Measurements from ENCODE around the gene SYNPO2. TPM values are rescaled to one million over a fixed set of nuclear protein-coding genes. Genes with fewer than 3 reads are reported as not detected.
"Not testable (repeated sequence)": the region's sequence is repeated elsewhere in the genome, so short reads cannot be mapped to it uniquely, and the experiment has no call there.

The SYNPO2 gene
- polyA plus RNA-seq, 3 donors from 2014 or later, result 0.08 to 0.13 TPM; not detected in 1

DNA sequence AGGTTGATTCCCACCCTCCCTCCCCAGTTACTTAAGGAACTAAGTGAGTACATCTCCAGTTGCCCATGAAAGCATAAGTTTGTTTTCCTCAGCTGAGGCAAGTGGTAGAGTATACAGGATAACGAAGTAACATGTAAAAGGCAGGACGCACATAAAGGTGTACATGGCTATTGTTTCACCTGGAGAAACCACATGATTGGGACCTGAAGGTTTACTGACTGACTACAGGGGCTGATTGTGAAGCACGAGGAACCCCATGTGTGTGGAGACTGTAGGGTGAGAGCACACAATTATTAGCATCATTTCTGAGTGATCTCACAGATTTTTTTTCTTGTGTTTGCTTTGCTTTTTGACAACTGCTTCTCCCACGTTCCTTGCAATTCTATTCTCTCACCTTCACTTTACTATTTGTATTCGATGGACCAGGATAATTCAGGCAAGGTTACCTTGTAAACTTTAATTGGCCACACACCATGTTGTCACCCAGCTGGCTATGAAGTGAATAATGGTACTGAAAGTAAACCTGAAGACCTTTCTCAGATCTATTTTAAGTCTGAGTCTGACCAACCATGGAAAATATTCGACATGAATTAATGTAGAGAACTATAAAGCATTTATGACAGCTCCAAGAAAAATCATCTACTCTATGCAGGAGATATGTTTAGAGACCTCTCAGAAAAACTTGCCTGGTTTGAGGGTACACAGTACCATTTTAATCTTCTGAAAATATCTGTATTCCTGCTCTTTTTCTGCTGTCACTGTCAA, 144.4 kb downstream of the SYNPO2 start:
- Mint-ChIP-seq H3K27me3 (ENCODE audit: low read depth in 3 of 3) (peaks cover 2 to 6% (median 5%) of the 10 kb centered on the region in 3 donors), H3K36me3 (peaks cover 0 to 4% (median 0%) of the 10 kb centered on the region in 3 donors)

GRCh38 chr4:119034276-119035008, 145.8 kb downstream of the SYNPO2 start:
- no peak for DNase-seq
- Mint-ChIP-seq H3K36me3 (peaks cover 0 to 4% (median 0%) of the 10 kb centered on the region in 3 donors), H3K9me3 (no peaks in the 10 kb centered on the region)

More for the DNA sequence above, 144.4 kb downstream of the SYNPO2 start:
- Mint-ChIP-seq H3K4me3 (no peak overlapping the region), H3K27ac (no peak overlapping the region), H3K4me1 (no peaks in the 10 kb centered on the region), H3K9me3 (no peaks in the 10 kb centered on the region)
- no peak for DNase-seq

DNA sequence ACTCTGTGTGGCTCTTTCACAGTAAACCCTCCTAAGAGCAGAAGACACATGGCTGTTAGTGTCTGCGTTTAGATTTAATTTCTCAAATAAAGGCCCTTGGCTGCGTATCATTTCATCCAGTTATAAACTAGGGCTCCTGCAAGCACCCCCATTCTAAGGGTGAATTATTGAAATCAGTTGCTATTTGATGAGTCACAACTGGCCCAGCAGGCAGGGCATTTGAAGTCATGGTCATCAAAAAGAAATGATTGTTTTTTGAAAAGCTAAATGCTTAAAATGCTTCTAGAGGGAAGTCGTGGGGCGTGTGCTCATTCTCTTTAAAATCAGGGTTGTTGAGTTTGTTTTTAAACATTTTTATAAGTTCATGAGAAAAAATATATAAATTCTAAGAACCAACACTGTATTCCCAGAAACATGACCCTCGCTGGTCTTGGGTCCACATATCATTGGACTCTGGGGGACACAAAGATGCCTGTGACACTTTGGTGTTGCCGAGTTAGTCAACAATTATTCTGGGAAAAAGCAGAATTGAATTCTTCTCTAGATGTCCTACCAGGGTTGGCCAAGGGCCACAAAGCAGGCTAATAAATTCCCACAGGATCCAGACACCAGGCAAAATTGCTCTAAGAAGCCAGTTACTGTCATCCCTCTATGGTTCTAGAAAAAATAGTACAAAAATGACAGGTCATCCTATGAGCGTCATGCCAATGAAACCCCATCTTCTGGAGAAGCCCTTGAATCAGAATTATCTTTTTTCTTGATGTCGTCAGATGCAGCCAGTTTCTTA, 147.5 kb downstream of the SYNPO2 start:
- no peaks in the 10 kb centered on the region for H3K9me3 Mint-ChIP-seq
- no peaks in the 10 kb centered on the region for H3K36me3 Mint-ChIP-seq
- no peaks in the 10 kb centered on the region for H3K4me1 Mint-ChIP-seq
- H3K27ac Mint-ChIP-seq, result no peak overlapping the region
- no peak for DNase-seq
- peaks cover 2 to 4% (median 2%) of the 10 kb centered on the region in 3 donors for H3K27me3 Mint-ChIP-seq (ENCODE audit: low read depth in 3 of 3)
- no peak overlapping the region for H3K4me3 Mint-ChIP-seq

More at GRCh38 chr4:119034276-119035008, 145.8 kb downstream of the SYNPO2 start:
- H3K4me3 Mint-ChIP-seq, result no peak overlapping the region
- H3K4me1 Mint-ChIP-seq, result no peaks in the 10 kb centered on the region
- H3K27me3 Mint-ChIP-seq (ENCODE audit: low read depth in 3 of 3), result peaks cover 2 to 6% (median 5%) of the 10 kb centered on the region in 3 donors
- no peak overlapping the region for H3K27ac Mint-ChIP-seq

DNA sequence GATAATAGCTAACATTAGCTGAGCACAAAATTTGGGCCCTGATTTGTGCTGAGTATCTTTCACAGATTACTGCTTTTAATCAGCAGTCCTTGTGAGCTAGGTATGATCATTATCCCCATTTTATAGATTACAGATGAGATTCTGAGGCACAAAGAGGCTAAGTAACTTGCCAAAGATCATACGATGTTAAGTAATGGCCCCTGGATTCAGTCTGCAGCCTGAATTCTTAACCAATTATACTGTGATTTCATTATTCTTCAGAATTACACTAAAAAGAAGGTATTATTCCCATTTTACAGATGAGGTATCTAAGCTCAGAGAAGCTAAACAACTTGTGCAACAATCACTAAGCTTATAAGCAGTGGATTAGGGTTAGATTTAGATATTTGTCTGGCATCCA, 149.1 kb downstream of the SYNPO2 start:
- Mint-ChIP-seq H3K27ac (no peak overlapping the region), H3K27me3 (ENCODE audit: low read depth in 3 of 3) (peaks cover 2 to 6% (median 4%) of the 10 kb centered on the region in 3 donors), H3K9me3 (no peaks in the 10 kb centered on the region), H3K4me3 (no peak overlapping the region), H3K4me1 (no peaks in the 10 kb centered on the region), H3K36me3 (no peaks in the 10 kb centered on the region)
- DNase-seq, result no peak

- Mint-ChIP-seq H3K4me3 (no peak overlapping the region), H3K36me3 (no peaks in the 10 kb centered on the region), H3K4me1 (no peaks in the 10 kb centered on the region), H3K27ac (no peak overlapping the region), H3K9me3 (no peaks in the 10 kb centered on the region), H3K27me3 (ENCODE audit: low read depth in 3 of 3) (peaks cover 2 to 6% (median 6%) of the 10 kb centered on the region in 3 donors)
- no peak for DNase-seq
Observed at GRCh38 chr4:119038116-119038841, 149.6 kb downstream of the SYNPO2 start.

DNA sequence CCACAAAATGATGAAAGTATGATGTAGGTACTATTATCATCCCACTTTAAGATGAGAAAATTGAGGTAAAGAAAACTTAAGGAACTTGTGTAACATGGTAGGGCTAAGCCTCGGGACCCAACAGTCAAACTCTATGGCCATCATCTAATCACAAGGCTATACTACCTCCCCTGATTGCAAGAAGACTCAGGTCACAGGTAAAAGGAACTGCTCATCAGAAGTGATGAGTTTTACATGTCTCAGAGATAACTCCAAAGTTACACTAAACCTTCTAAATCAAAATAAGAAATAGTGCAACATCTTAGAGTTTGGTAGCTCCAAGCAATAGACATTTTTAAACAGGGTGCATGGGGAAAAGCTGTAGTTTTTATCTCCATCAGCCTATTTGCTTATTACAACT, 150.5 kb downstream of the SYNPO2 start:
- Mint-ChIP-seq H3K4me1 (no peaks in the 10 kb centered on the region), H3K36me3 (no peaks in the 10 kb centered on the region), H3K27ac (no peak overlapping the region), H3K9me3 (no peaks in the 10 kb centered on the region), H3K27me3 (ENCODE audit: low read depth in 3 of 3) (peaks cover 2 to 6% (median 3%) of the 10 kb centered on the region in 3 donors), H3K4me3 (no peak overlapping the region)
- DNase-seq, result no peak

GRCh38 chr4:119039779-119040178, 151.1 kb downstream of the SYNPO2 start:
- H3K4me3 Mint-ChIP-seq, result no peak overlapping the region
- H3K9me3 Mint-ChIP-seq, result no peaks in the 10 kb centered on the region
- no peak for DNase-seq
- H3K4me1 Mint-ChIP-seq, result no peaks in the 10 kb centered on the region
- H3K36me3 Mint-ChIP-seq, result no peaks in the 10 kb centered on the region
- peaks cover 0 to 4% (median 3%) of the 10 kb centered on the region in 3 donors for H3K27me3 Mint-ChIP-seq (ENCODE audit: low read depth in 3 of 3)
- H3K27ac Mint-ChIP-seq, result no peak overlapping the region

GRCh38 chr4:119040261-119040660, 151.6 kb downstream of the SYNPO2 start:
- H3K27me3 Mint-ChIP-seq (ENCODE audit: low read depth in 3 of 3), result peaks cover 0 to 4% (median 3%) of the 10 kb centered on the region in 3 donors
- H3K4me3 Mint-ChIP-seq, result no peak overlapping the region
- H3K4me1 Mint-ChIP-seq, result no peaks in the 10 kb centered on the region
- H3K9me3 Mint-ChIP-seq, result no peaks in the 10 kb centered on the region
- H3K27ac Mint-ChIP-seq, result no peak overlapping the region
- H3K36me3 Mint-ChIP-seq, result no peaks in the 10 kb centered on the region
- DNase-seq, result no peak

- Mint-ChIP-seq H3K4me3 (no peak overlapping the region), H3K27me3 (ENCODE audit: low read depth in 3 of 3) (peaks cover 0 to 4% (median 3%) of the 10 kb centered on the region in 3 donors), H3K4me1 (no peaks in the 10 kb centered on the region), H3K36me3 (no peaks in the 10 kb centered on the region), H3K9me3 (no peaks in the 10 kb centered on the region), H3K27ac (no peak overlapping the region)
- no peak for DNase-seq
Observed at GRCh38 chr4:119040694-119041185, 152.1 kb downstream of the SYNPO2 start.

GRCh38 chr4:119041396-119041795, 152.7 kb downstream of the SYNPO2 start:
- H3K4me1 Mint-ChIP-seq, result no peaks in the 10 kb centered on the region
- H3K27ac Mint-ChIP-seq, result no peak overlapping the region
- H3K27me3 Mint-ChIP-seq (ENCODE audit: low read depth in 3 of 3), result peaks cover 0 to 4% (median 3%) of the 10 kb centered on the region in 3 donors
- no peak overlapping the region for H3K4me3 Mint-ChIP-seq
- DNase-seq, result no peak
- H3K36me3 Mint-ChIP-seq, result no peaks in the 10 kb centered on the region
- no peaks in the 10 kb centered on the region for H3K9me3 Mint-ChIP-seq

DNA sequence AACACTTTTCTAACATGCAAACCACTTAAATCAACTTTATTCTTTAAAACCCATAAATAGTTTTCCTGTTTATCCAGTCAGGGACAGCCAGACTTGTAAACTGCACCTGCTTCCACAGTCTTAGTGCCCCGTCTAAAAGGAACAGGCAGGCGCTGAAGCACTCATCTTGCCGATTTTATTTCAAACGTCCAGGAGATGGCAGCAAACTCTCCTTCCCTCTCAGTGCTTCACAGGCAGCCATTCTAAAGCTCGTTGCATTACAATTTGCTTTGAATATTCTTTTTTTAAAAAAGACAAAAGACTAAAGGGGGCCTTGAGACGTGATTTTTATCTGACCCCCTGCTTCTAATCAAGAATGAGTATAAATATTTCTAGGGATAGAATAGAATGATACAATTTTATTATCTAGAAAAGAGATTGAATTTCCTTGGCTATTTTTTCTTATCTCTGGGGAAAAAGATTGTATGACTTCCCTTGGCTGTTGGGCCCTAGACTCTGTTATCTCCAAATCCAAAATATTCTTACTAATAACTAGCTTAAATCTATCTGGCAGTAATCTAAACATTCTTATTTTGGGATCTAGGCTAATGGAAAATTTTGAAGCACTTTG, 153.4 kb downstream of the SYNPO2 start:
- H3K4me1 Mint-ChIP-seq, result no peaks in the 10 kb centered on the region
- H3K9me3 Mint-ChIP-seq, result no peaks in the 10 kb centered on the region
- no peaks in the 10 kb centered on the region for H3K36me3 Mint-ChIP-seq
- H3K27ac Mint-ChIP-seq, result no peak overlapping the region
- H3K4me3 Mint-ChIP-seq, result no peak overlapping the region
- H3K27me3 Mint-ChIP-seq (ENCODE audit: low read depth in 3 of 3), result peaks cover 0 to 4% (median 3%) of the 10 kb centered on the region in 3 donors
- peak; percentile 42 to 53 (median 43) for DNase-seq

DNA sequence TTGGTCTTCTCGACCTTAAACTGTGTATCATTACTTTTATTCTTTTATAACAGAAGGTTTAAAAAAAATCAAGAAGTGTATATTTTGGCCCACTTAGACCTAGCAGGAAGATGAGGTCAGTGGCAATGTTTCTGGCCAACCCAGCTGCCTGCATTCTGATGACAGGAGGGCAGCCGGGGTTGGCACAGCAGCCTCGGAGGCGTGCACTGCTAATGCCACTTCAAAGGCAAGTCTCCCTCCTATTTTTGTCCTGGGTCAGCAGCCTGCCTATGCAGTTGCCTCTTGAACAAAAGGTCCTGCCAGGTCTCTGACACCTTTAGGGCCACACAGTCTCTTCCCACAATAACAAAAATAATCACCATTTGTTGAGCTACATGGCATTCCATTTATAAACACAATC, 157.6 kb downstream of the SYNPO2 start:
- Mint-ChIP-seq H3K27me3 (ENCODE audit: low read depth in 3 of 3) (peaks cover 0 to 7% (median 4%) of the 10 kb centered on the region in 3 donors), H3K9me3 (no peaks in the 10 kb centered on the region), H3K27ac (no peak overlapping the region), H3K4me1 (no peaks in the 10 kb centered on the region), H3K4me3 (no peak overlapping the region), H3K36me3 (no peaks in the 10 kb centered on the region)
- peak; percentile 14 to 24 (median 16) for DNase-seq

DNA sequence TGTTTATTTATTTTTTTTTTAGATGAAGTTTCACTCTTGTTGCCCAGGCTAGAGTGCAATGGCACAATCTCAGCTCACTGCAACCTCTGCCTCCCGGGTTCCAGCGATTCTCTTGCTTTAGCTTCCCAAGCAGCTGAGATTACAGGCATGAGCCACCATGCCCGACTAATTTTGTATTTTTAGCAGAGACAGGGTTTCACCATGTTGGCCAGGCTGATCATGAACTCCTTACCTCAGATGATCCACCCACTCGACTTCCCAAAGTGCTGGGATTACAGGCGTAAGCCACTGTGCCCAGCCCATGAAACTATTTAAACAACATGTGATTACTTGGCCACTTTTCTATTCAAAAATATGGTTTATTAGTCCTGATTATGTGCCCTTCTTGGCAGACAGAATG, 158.4 kb downstream of the SYNPO2 start:
- H3K4me1 Mint-ChIP-seq; H3K27ac Mint-ChIP-seq; DNase-seq; H3K4me3 Mint-ChIP-seq; H3K36me3 Mint-ChIP-seq; H3K9me3 Mint-ChIP-seq; H3K27me3 Mint-ChIP-seq (ENCODE audit: low read depth in 3 of 3): not testable (repeated sequence)

Data from immature natural killer cell (primary cell).